GM18502 (cell line): ENCODE data around the gene ATP1A4.

Experiments used
- ATAC-seq: cut with Tn5 transposase; IDR thresholded peaks from one replicate; pipeline ENCODE4 v1.9.1; 2021; ENCODE audit warnings: mild to moderate bottlenecking; ENCODE audit not compliant: unreplicated experiment, poor library complexity

ATP1A4 gene

DNA sequence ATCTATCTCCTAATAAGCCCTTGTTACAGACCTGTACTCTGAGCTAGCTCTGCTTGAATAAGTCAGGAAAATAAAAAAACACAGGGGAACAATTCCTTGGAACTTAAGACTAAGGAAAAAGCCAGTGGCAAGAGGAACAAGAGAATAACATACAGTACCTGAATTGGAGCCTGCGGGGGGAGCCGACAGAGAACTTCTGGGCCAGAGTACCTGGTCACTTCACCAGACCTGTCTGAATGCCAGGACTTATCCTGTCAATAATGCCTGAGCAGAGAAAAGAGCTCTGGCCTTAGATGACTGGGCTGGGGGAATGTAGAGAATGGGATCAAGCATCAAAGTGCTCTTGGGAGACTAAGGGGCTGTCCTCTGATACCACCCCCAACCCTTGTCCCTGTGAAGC is 68.9 kb downstream of the ATP1A4 start:
- ATAC-seq, result no peak

DNA sequence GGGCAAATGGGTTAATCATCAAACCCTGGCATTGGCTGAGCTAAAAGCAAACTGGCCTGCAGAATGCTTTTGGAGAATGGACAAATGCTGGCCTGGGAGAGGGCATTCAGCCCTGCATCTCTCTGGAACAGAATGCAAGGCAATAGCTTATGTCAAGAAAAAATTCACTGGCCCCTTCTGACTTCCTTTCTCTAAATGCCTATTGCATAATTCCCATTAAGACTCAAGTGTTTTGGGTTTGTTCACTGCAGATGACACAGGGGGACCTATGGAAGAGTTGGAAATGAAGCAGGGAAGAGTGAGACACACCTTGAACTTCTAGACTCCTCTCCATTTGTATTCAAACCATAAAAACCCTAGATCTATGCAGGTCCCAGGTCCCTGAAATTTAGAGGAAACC is 69.7 kb downstream of the ATP1A4 start:
- ATAC-seq, result no peak

DNA sequence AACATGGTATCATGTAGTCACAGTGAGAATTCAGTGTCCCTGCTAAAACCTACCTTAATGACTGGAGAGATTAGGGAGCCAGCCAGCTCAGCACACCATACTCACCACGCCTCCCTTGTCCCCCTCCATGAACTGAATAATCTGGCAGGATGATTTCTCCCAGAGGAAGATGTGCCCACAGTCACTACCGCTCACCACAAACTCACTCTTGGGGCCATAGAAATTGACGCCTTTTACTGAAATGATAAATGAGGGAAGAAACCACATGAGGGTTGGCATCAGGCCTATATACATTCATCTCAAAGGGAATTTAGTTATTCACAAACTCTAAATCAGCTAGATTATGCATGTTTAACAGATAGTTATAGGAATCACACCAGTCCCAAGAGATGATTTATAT is 71.1 kb downstream of the ATP1A4 start:
- ATAC-seq, result no peak

DNA sequence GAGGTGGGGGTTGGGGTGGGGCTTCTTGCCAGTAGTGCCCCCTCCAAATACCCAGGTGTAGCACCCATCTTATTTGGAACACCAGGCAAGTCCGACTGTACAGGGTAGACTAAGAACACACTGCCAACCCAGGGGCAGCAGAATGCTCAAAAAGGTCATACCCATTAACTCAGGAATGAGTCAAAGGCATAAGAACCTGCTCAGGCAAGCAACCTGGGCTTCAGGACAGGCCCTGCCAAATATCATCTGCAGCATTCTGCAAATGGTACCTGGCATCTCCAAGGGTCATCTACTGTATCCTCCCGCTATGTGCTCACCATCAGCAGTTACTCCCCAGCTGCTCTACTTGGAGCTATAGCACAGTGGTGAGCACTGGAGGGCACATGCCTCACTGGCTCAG is 73.2 kb downstream of the ATP1A4 start:
- no peak for ATAC-seq

DNA sequence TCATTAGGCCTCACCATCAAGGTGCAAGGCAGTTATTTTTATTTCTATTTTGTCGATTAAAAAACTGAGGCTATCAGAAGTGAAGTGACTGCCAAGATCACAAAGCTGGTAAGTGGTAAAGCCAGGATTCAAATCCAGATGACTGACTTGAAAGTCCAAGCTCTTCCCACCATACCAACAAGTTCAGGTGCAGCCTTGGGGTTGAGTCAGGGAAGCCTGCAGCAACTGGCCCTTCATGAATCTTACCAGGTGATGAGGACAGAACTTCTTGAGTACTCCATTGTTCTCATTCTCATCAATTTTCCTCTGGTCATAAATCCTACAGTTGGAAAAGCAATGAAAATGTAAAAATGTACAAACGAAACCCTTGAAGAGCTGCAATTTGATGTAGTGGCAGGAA is 73.9 kb downstream of the ATP1A4 start:
- no peak for ATAC-seq

DNA sequence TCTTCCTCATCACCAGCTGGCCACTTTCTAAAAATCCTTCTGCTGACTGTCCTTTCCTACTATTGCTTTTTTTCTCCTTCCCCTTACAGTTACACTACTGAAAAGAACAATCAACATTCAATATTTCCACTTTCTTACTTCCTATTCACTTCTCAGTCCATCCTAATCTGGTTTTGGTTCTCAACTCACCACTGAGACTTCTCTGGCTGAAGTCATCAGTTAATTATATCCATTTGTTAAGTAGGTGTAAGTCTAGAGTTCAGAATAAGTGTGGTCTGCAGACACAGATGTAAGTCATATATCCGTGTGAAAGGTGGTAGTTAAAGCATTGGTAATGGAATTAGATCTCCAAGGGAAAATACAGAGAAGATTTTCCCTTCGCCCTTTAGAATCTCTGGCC is 75.2 kb downstream of the ATP1A4 start:
- ATAC-seq, result no peak

DNA sequence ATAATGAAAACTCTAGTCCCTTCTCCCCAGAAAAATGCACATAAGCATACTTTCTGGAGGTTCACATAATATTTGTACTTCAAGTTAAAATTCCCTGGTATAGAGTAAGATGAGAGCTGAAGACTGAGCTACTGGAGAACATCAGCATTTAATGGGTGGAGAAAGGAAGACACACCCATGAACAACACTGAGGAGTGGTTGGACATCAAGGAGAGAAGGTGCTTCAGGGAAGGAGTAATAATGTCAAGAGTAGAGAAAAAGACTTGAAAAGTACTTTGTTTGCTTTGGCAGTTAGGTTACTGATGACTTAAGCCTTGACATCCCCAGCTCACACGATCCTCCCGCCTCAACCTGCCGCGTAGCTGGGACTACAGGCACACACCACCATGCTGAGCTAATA is 75.6 kb downstream of the ATP1A4 start:
- ATAC-seq, result no peak

DNA sequence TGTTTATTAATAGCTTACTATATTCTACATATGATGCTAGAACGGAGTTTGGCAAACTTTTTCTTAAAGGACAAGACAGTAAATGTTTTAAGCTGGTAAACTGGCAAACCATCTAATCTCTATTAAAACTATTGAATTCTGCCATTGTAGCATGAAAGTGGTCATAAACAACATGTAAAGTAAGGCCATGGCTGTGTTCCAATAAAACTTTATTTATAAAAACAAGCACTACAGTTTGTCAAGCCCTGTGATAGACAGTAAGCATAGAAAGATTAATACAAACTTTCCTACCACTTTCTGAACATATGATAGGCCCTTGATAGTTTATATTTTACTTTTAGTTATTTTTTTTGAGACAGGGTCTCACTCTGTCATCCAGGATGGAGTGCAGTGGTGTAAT is 76.2 kb downstream of the ATP1A4 start:
- no peak for ATAC-seq

DNA sequence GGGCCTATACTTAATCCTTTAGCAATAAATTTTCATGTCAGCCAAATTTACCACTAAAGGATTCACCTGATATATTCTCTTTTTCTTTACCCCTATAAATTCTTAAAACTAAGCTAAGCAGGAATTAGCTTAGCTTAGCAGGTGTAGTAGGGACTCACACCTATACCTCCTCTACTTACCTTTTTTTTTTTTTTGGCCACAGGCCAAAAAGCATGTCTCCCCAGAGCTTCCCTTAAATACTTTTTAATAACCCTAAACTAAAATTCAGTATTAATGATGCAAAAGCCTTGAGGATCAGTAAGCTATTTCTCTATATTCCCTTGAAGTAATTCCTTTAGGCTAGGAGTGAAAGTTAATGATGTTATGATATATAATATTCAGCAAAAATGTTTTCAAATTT is 77.0 kb downstream of the ATP1A4 start:
- ATAC-seq, result no peak

DNA sequence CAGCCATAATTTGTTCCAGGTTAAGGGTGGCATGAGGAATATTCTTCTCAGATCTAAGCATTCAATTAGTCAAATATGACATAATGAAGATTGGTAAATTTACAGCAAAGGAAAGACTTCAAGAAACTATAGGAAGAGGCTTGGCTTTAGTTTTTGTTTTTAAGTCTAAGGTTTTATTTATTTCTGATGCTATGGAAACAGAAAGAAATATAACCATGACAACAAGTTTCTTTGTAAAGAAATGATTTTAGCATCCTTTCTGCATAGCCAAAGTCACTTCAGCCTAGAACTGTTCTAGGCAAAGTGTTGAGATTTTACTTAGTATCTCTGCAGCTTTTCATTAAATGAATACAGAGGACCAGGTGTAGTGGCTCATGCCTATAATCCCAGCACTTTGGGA is 81.5 kb downstream of the ATP1A4 start:
- no peak for ATAC-seq
